WERI-Rb-1 (cell line): ENCODE results near the gene HOXA9.

ENCODE experiments used
- DNase-seq: peaks from one replicate; pipeline ENCODE4 v3.0.0-alpha.2; 2020
- H3K27ac ChIP-seq: fragments of 250-450 bp; sonication (Bioruptor Pico); 2 replicates; pipeline ENCODE4 v1.5.1; 2020; ENCODE audit warnings: mild to moderate bottlenecking, moderate library complexity
- H3K27me3 ChIP-seq: fragments of 250-450 bp; sonication (Bioruptor Pico); 2 replicates; pipeline ENCODE4 v1.5.1; 2021; ENCODE audit warnings: mild to moderate bottlenecking, low read depth, moderate library complexity; ENCODE audit not compliant: insufficient read depth, severe bottlenecking
- H3K36me3 ChIP-seq: fragments of 250-450 bp; sonication (Bioruptor Pico); 2 replicates; pipeline ENCODE4 v1.5.1; 2020; ENCODE audit warnings: mild to moderate bottlenecking, moderate library complexity
- H3K4me3 ChIP-seq: 2 replicates; pipeline ENCODE4 v1.5.1; 2011; ENCODE audit warnings: low read depth, mild to moderate bottlenecking, control low read depth, low read length
- H3K9me3 ChIP-seq: fragments of 250-450 bp; sonication (Bioruptor Pico); 2 replicates; pipeline ENCODE4 v1.5.1; 2021; ENCODE audit warnings: mild to moderate bottlenecking, moderate library complexity; ENCODE audit not compliant: severe bottlenecking
- TF ChIP-seq, protein P1 (sequence below): IDR thresholded peaks from 2 replicates; pipeline ENCODE4 v1.5.1; 2011; ENCODE audit warnings: low read depth, mild to moderate bottlenecking, control low read depth, inconsistent platforms, low read length

HOXA9 gene

DNA sequence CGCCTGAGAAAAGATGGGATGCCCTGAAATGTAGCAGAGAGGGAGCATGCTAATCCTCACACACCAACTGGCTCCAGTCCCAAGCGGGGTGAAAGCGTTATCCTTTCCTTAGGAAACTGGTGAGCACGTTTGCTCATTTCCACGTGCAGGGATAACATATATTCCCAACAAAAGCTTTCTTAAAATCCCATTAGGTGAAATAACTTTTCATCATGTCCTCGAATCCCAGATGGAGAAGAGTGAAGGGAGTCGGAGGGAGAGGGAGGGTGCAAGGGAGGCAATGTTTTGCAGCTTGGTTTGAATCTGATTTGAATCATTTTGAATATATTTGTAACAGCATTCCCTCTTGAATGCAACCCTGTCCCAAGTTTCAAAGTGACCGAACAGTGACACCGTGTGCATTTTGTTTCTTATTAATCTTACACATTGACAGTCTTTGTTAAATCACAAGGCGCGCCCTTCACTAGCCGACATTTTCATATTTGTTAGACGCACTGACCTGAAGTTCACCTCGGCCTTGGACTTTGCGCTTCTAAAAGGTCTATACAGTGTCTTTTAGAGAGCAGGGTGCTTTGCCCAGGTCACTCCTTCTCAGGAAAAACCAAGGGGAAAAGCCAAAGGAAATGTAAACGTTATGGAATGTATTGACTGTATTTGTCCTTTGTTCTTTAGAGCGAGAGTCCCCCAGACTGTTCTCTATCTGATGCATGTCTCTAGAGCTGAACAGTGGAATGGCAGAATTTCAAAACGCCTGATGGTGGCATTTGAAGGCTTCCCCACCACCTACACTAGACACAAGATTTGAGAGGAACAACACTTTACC is 31.7 kb downstream of the HOXA9 start:
- no peak overlapping the region for H3K27ac ChIP-seq
- H3K27me3 ChIP-seq = peaks cover 46% of the 10 kb centered on the region
- no peaks in the 10 kb centered on the region for H3K9me3 ChIP-seq
- TF ChIP-seq, protein P1, sequence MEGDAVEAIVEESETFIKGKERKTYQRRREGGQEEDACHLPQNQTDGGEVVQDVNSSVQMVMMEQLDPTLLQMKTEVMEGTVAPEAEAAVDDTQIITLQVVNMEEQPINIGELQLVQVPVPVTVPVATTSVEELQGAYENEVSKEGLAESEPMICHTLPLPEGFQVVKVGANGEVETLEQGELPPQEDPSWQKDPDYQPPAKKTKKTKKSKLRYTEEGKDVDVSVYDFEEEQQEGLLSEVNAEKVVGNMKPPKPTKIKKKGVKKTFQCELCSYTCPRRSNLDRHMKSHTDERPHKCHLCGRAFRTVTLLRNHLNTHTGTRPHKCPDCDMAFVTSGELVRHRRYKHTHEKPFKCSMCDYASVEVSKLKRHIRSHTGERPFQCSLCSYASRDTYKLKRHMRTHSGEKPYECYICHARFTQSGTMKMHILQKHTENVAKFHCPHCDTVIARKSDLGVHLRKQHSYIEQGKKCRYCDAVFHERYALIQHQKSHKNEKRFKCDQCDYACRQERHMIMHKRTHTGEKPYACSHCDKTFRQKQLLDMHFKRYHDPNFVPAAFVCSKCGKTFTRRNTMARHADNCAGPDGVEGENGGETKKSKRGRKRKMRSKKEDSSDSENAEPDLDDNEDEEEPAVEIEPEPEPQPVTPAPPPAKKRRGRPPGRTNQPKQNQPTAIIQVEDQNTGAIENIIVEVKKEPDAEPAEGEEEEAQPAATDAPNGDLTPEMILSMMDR = no peak
- H3K36me3 ChIP-seq = no peaks in the 10 kb centered on the region
- DNase-seq = no peak
- H3K4me3 ChIP-seq = no peak overlapping the region

GRCh38 chr7:27132978-27133377 is 32.4 kb downstream of the HOXA9 start:
- DNase-seq = no peak
- no peak overlapping the region for H3K27ac ChIP-seq
- H3K4me3 ChIP-seq = no peak overlapping the region
- TF ChIP-seq, protein P1 = no peak
- peaks cover 46% of the 10 kb centered on the region for H3K27me3 ChIP-seq
- no peaks in the 10 kb centered on the region for H3K9me3 ChIP-seq
- H3K36me3 ChIP-seq = no peaks in the 10 kb centered on the region

GRCh38 chr7:27132214-27132613 is 33.1 kb downstream of the HOXA9 start:
- TF ChIP-seq, protein P1 = no peak
- DNase-seq = no peak
- no peak overlapping the region for H3K4me3 ChIP-seq
- no peaks in the 10 kb centered on the region for H3K36me3 ChIP-seq
- H3K27ac ChIP-seq = no peak overlapping the region
- H3K27me3 ChIP-seq = peaks cover 47% of the 10 kb centered on the region
- no peaks in the 10 kb centered on the region for H3K9me3 ChIP-seq

DNA sequence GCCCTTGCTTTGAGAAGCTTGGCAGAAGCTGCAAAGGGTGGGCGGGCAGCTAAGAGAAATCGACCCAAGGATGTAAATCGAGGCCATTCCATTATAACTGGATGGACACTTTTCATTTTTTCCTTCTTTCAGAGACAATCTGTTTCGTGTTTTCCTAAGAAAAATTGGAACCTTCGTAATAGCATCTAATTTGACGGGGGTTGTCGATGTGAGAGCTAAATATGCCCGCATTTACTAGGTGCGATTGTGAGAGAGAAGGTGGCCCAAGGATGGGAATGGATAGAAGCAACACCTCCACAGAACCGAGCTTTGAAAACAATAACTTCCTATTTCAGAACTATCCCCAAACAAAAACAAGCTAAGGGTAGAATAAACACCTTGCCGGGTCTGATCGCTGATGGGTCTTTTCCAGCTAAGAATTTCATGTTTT is 33.9 kb downstream of the HOXA9 start:
- H3K9me3 ChIP-seq = no peaks in the 10 kb centered on the region
- peak overlapping the region; percentile 46 for H3K4me3 ChIP-seq
- TF ChIP-seq, protein P1 = no peak
- H3K36me3 ChIP-seq = no peaks in the 10 kb centered on the region
- peaks cover 43% of the 10 kb centered on the region for H3K27me3 ChIP-seq
- DNase-seq = no peak
- peak overlapping the region; percentile 67 for H3K27ac ChIP-seq

DNA sequence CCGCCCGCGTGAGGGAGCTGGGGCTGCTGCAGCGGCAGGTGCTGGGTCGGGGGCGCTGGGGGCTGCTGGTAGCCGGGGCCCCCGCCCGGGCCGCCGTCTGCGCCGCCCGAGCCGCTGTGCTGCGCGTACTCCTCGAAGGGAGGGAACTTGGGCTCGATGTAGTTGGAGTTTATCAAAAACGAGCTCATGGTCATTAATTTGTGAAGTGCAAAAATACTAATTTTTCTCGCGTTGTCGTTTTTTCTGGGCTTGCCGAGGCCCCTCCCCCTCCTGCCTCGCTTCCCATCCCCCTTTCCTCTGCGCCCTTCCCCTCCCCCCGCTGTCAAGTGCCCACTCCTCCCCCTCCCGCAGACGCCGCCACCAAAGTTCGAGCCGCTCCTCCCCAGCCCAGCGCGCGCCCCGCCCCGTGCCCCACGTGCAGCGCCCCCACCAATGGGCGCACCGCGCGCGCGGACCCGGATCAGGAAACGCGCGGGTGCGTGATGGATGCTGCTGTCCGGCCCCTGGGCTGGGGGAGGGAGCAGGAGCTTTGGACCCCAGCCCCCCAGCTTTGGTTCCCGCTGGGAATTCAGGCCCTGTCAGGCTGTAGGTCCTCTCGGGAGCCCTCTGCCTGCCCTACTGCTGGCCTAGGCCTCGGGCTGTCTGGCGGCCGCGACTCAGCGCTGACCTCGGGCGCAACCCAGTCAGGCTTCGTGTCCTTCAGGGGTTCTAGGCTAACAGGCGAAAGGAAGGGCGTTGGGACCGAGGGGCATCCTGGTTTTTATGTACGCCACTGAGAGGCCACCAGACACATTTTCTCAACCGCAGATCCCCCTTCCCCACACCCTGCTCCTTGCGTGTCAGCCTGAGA is 34.6 kb downstream of the HOXA9 start, which contains the start of gene HOXA4:
HOXA4 (minus strand) TSS at position 218 of the 850 bp plus-strand sequence; CDS start at position 194, 24 bp downstream.
- no peaks in the 10 kb centered on the region for H3K36me3 ChIP-seq
- no peaks in the 10 kb centered on the region for H3K9me3 ChIP-seq
- DNase-seq = peak; percentile 91
- peaks cover 40% of the 10 kb centered on the region for H3K27me3 ChIP-seq
- TF ChIP-seq, protein P1 = no peak
- peak within 1 kb of the TSS; percentile 46 for H3K4me3 ChIP-seq
- peak within 1 kb of the TSS; percentile 82 for H3K27ac ChIP-seq
